Liver (tissue), 9 donors: Measurements from ENCODE around the gene PDCD6IP. TPM values are rescaled to one million over a fixed set of nuclear protein-coding genes. Genes with fewer than 3 reads are reported as not detected.

Source experiments
- DNase-seq: peaks from one replicate; pipeline ENCODE4 v3.0.0-alpha.2; 2017; ENCODE audit warnings: low spot score
- H3K27ac ChIP-seq, 2 donors: one replicate each; pipeline ENCODE4 v1.7.0; 2013; ENCODE audit warnings: inconsistent platforms in 2 of 2, low read length in 2 of 2, control low read depth in 1 of 2, low read depth in 1 of 2, mild to moderate bottlenecking in 1 of 2
- H3K27me3 ChIP-seq, 4 donors: one replicate each; pipeline versions ENCODE4 v1.6.1 to v1.7.0; 2013; ENCODE audit warnings: low read length in 3 of 4, inconsistent platforms in 1 of 4, mild to moderate bottlenecking in 1 of 4, moderate library complexity in 1 of 4; ENCODE audit not compliant: control insufficient read depth in 4 of 4, insufficient read depth in 4 of 4
- H3K36me3 ChIP-seq, 4 donors: one replicate each; pipeline versions ENCODE4 v1.6.1 to v1.7.0; 2013; ENCODE audit warnings: low read length in 3 of 4, mild to moderate bottlenecking in 3 of 4, low read depth in 1 of 4, moderate library complexity in 1 of 4; ENCODE audit not compliant: control insufficient read depth in 4 of 4, insufficient read depth in 3 of 4
- H3K4me1 ChIP-seq, 4 donors: one replicate each; pipeline versions ENCODE4 v1.6.1 to v1.7.0; 2013; ENCODE audit warnings: low read length in 3 of 4, mild to moderate bottlenecking in 3 of 4, moderate library complexity in 1 of 4; ENCODE audit not compliant: control insufficient read depth in 4 of 4, insufficient read depth in 4 of 4
- H3K4me3 ChIP-seq, 3 donors: one replicate each; pipeline versions ENCODE4 v1.6.1 to v1.7.0; 2013; ENCODE audit warnings: low read length in 3 of 3, control low read depth in 1 of 3, low read depth in 1 of 3, mild to moderate bottlenecking in 1 of 3
- H3K9ac ChIP-seq, 2 donors: one replicate each; pipeline ENCODE4 v1.7.0; 2013; ENCODE audit warnings: low read length in 2 of 2, mild to moderate bottlenecking in 2 of 2, moderate library complexity in 2 of 2, control low read depth in 1 of 2, low read depth in 1 of 2
- H3K9me3 ChIP-seq, 4 donors: one replicate each; pipeline versions ENCODE4 v1.6.1 to v1.7.0; 2013; ENCODE audit warnings: low read length in 3 of 4; ENCODE audit not compliant: control insufficient read depth in 4 of 4
- EGR1 ChIP-seq, 2 donors: IDR thresholded peaks; 2 replicates each; pipeline ENCODE4 v1.6.1; 2016 to 2018; ENCODE audit warnings: antibody characterized with exemption in 2 of 2, low read depth in 2 of 2
- FOXA1 ChIP-seq: IDR thresholded peaks from 2 replicates; pipeline ENCODE4 v1.6.1; 2016; ENCODE audit warnings: antibody characterized with exemption
- FOXA2 ChIP-seq: IDR thresholded peaks from 2 replicates; pipeline ENCODE4 v1.6.1; 2016; ENCODE audit warnings: antibody characterized with exemption
- GABPA ChIP-seq, 2 donors: IDR thresholded peaks in 1 of 2; conservative IDR thresholded peaks in 1 of 2; 2 replicates each; pipeline ENCODE4 v1.6.1; 2016; ENCODE audit warnings: antibody characterized with exemption in 2 of 2, mild to moderate bottlenecking in 1 of 2, moderate library complexity in 1 of 2
- HNF4A ChIP-seq, 2 donors: conservative IDR thresholded peaks; 2 replicates each; pipeline ENCODE4 v1.6.1; 2016; ENCODE audit warnings: antibody characterized with exemption in 2 of 2, mild to moderate bottlenecking in 2 of 2
- HNF4G ChIP-seq: IDR thresholded peaks from 2 replicates; pipeline ENCODE4 v1.6.1; 2016; ENCODE audit warnings: antibody characterized with exemption
- JUND ChIP-seq, 2 donors: IDR thresholded peaks; 2 replicates each; pipeline ENCODE4 v1.6.1; 2016; ENCODE audit warnings: antibody characterized with exemption in 2 of 2
- NR2F2 ChIP-seq: IDR thresholded peaks from 2 replicates; pipeline ENCODE4 v1.6.1; 2016; ENCODE audit warnings: antibody characterized with exemption
- RAD21 ChIP-seq, 2 donors: IDR thresholded peaks; 2 replicates each; pipeline ENCODE4 v1.6.1; 2016; ENCODE audit warnings: antibody characterized with exemption in 2 of 2, mild to moderate bottlenecking in 2 of 2
- RXRA ChIP-seq, 2 donors: IDR thresholded peaks; 2 replicates each; pipeline ENCODE4 v1.6.1; 2017 to 2018; ENCODE audit warnings: antibody characterized with exemption in 2 of 2, mild to moderate bottlenecking in 1 of 2
- SP1 ChIP-seq: IDR thresholded peaks from 2 replicates; pipeline ENCODE4 v1.6.1; 2018; ENCODE audit warnings: antibody characterized with exemption, mild to moderate bottlenecking
- TAF1 ChIP-seq: conservative IDR thresholded peaks from 2 replicates; pipeline ENCODE4 v1.6.1; 2016; ENCODE audit warnings: antibody characterized with exemption, mild to moderate bottlenecking
- YY1 ChIP-seq: IDR thresholded peaks from 2 replicates; pipeline ENCODE4 v1.6.1; 2016; ENCODE audit warnings: antibody characterized with exemption, mild to moderate bottlenecking
- ZBTB33 ChIP-seq: IDR thresholded peaks from 2 replicates; pipeline ENCODE4 v1.6.1; 2016; ENCODE audit warnings: antibody characterized with exemption
- WGBS: extraction: QIAGEN DNeasy Blood & Tissue Kit; methylation state at CpG from one replicate; pipeline ENCODE4 v1.1.7; 2013; 5-methylcytosine and 5-hydroxymethylcytosine counted together
- polyA plus RNA-seq, 2 donors: library from polyadenylated mRNA; stranded (reverse) in 1 of 2; unstranded in 1 of 2; fragments of 200-250 nt in 1 of 2; fragments of >200 nt in 1 of 2; fragmentation: Nextera tagmentation in 1 of 2; extraction: Ambion mirVana in 1 of 2; gene quantifications; one replicate each; pipeline versions ENCODE4 v1.2.1 to v1.2.3, GENCODE V29; 2013 to 2015
- total RNA-seq, 2 donors: library from RNA; depleted of rRNA; stranded (reverse); fragments of >200 nt; gene quantifications; one replicate each; pipeline ENCODE4 v1.2.3, GENCODE V29; 2014
- TF ChIP-seq, protein P1 (sequence below): IDR thresholded peaks from 2 replicates; pipeline ENCODE4 v1.6.1; 2016; ENCODE audit warnings: antibody characterized with exemption
- TF ChIP-seq, protein P2 (sequence below): IDR thresholded peaks from 2 replicates; pipeline ENCODE4 v1.6.1; 2016; ENCODE audit warnings: antibody characterized with exemption
- TF ChIP-seq, protein P3 (sequence below): fragments of 150-350 bp; IDR thresholded peaks from 2 replicates; pipeline ENCODE4 v1.5.1; 2017; ENCODE audit warnings: improper control_type of control experiment, low read depth, low read length; ENCODE audit not compliant: missing input control
- TF ChIP-seq, protein P4 (sequence below): IDR thresholded peaks from 2 replicates; pipeline ENCODE4 v1.6.1; 2016; ENCODE audit warnings: antibody characterized with exemption, mild to moderate bottlenecking
- donor health status: healthy.
- donor health status: healthy.
- donor health status: healthy.
- donor health status: healthy.
- donor health status: healthy.

The PDCD6IP gene
- total and polyA plus RNA-seq, 4 donors = 31.9 to 73.8 (median 47.9) TPM

- Histone ChIP-seq H3K4me1 (peaks cover 11 to 33% (median 27%) of the 10 kb centered on the region in 4 donors), H3K36me3 (peaks cover 0 to 7% (median 2%) of the 10 kb centered on the region in 4 donors), H3K27me3 (no peaks in the 10 kb centered on the region), H3K4me3 (no peak overlapping the region), H3K9ac (no peak overlapping the region), H3K27ac (peak overlapping the region in 1 of 2 donors; percentile 17), H3K9me3 (no peaks in the 10 kb centered on the region)
- peak; percentile 15 for TF ChIP-seq YY1
- TF ChIP-seq FOXA1 = no peak
- no peak for TF ChIP-seq NR2F2
- TF ChIP-seq RAD21 (IDR thresholded peaks at IDR 0.05) = no peak
- TF ChIP-seq RXRA (IDR thresholded peaks at IDR 0.05) = no peak
- peak; percentile 14 for TF ChIP-seq FOXA2
- TF ChIP-seq ZBTB33 = no peak
- TF ChIP-seq GABPA (IDR thresholded peaks at IDR 0.05 in 1 of 2, conservative IDR thresholded peaks at IDR 0.05 in 1 of 2) = no peak
- TF ChIP-seq, protein P1, sequence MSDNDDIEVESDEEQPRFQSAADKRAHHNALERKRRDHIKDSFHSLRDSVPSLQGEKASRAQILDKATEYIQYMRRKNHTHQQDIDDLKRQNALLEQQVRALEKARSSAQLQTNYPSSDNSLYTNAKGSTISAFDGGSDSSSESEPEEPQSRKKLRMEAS = no peak
- TF ChIP-seq, protein P2, sequence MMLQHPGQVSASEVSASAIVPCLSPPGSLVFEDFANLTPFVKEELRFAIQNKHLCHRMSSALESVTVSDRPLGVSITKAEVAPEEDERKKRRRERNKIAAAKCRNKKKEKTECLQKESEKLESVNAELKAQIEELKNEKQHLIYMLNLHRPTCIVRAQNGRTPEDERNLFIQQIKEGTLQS = no peak
- no peak for TF ChIP-seq HNF4G
- TF ChIP-seq EGR1 (IDR thresholded peaks at IDR 0.05; ENCODE audit: low read depth in 2 of 2) = no peak
- TF ChIP-seq TAF1 = no peak
- TF ChIP-seq, protein P3, sequence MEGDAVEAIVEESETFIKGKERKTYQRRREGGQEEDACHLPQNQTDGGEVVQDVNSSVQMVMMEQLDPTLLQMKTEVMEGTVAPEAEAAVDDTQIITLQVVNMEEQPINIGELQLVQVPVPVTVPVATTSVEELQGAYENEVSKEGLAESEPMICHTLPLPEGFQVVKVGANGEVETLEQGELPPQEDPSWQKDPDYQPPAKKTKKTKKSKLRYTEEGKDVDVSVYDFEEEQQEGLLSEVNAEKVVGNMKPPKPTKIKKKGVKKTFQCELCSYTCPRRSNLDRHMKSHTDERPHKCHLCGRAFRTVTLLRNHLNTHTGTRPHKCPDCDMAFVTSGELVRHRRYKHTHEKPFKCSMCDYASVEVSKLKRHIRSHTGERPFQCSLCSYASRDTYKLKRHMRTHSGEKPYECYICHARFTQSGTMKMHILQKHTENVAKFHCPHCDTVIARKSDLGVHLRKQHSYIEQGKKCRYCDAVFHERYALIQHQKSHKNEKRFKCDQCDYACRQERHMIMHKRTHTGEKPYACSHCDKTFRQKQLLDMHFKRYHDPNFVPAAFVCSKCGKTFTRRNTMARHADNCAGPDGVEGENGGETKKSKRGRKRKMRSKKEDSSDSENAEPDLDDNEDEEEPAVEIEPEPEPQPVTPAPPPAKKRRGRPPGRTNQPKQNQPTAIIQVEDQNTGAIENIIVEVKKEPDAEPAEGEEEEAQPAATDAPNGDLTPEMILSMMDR = no peak
- TF ChIP-seq, protein P4, sequence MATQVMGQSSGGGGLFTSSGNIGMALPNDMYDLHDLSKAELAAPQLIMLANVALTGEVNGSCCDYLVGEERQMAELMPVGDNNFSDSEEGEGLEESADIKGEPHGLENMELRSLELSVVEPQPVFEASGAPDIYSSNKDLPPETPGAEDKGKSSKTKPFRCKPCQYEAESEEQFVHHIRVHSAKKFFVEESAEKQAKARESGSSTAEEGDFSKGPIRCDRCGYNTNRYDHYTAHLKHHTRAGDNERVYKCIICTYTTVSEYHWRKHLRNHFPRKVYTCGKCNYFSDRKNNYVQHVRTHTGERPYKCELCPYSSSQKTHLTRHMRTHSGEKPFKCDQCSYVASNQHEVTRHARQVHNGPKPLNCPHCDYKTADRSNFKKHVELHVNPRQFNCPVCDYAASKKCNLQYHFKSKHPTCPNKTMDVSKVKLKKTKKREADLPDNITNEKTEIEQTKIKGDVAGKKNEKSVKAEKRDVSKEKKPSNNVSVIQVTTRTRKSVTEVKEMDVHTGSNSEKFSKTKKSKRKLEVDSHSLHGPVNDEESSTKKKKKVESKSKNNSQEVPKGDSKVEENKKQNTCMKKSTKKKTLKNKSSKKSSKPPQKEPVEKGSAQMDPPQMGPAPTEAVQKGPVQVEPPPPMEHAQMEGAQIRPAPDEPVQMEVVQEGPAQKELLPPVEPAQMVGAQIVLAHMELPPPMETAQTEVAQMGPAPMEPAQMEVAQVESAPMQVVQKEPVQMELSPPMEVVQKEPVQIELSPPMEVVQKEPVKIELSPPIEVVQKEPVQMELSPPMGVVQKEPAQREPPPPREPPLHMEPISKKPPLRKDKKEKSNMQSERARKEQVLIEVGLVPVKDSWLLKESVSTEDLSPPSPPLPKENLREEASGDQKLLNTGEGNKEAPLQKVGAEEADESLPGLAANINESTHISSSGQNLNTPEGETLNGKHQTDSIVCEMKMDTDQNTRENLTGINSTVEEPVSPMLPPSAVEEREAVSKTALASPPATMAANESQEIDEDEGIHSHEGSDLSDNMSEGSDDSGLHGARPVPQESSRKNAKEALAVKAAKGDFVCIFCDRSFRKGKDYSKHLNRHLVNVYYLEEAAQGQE = peak; percentile 84
- no peak for TF ChIP-seq SP1
- DNase-seq = no peak
- WGBS = 25% methylated on average over 2 of the region's 2 CpGs
Observed at GRCh38 chr3:33807191-33807590, 8.8 kb downstream of the PDCD6IP start.

GRCh38 chr3:33808559-33808958, 10.1 kb downstream of the PDCD6IP start:
- Histone ChIP-seq H3K4me3 (no peak overlapping the region), H3K9ac (no peak overlapping the region), H3K27ac (no peak overlapping the region), H3K36me3 (peaks cover 0 to 7% (median 2%) of the 10 kb centered on the region in 4 donors), H3K4me1 (peaks cover 8 to 30% (median 25%) of the 10 kb centered on the region in 4 donors), H3K27me3 (no peaks in the 10 kb centered on the region), H3K9me3 (no peaks in the 10 kb centered on the region)
- DNase-seq = no peak
- WGBS = 91% methylated on average over 5 of the region's 5 CpGs
- TF ChIP-seq JUND (IDR thresholded peaks at IDR 0.05) (no peak), TAF1 (no peak), RXRA (IDR thresholded peaks at IDR 0.05) (no peak), HNF4A (conservative IDR thresholded peaks at IDR 0.05) (no peak), HNF4G (no peak), RAD21 (IDR thresholded peaks at IDR 0.05) (no peak), FOXA1 (no peak), YY1 (no peak), SP1 (no peak), EGR1 (IDR thresholded peaks at IDR 0.05; ENCODE audit: low read depth in 2 of 2) (no peak)
- TF ChIP-seq, protein P1 = no peak
- TF ChIP-seq, protein P4 = no peak
